ENCODE measurements around the gene SH2D3C. TPM values are rescaled to one million over a fixed set of nuclear protein-coding genes. Genes with fewer than 3 reads are reported as not detected.
A peak's percentile ranks its signal among the peaks of the same experiment; 100 is the strongest.
"Not testable (repeated sequence)": the region's sequence is repeated elsewhere in the genome, so short reads cannot be mapped to it uniquely, and the experiment has no call there.

SH2D3C gene
- total and polyA plus RNA-seq, 4 experiments from 2014 or later: 8.7 to 51.5 (median 46.0) TPM

GRCh38 chr9:127761491-127761956 lies 16.9 kb downstream of the SH2D3C start:
- no peak overlapping the region for H3K4me3 ChIP-seq (ENCODE audit: low read length in 2 of 2)
- peak overlapping the region in 2 of 7 donors; percentile 17 to 53 for H3K27ac Mint-ChIP-seq
- ChIA-PET CTCF (ENCODE audit: partially characterized antibody) (interaction anchor here (1.1 to 1.4 kb wide), 3 partner anchors 21 to 27 kb away, joined by 3 to 4 read pairs (median 4); partner anchors contain the start of gene TOR2A), POLR2A (ENCODE audit: partially characterized antibody) (interaction anchor here (1.0 to 2.7 kb wide), 2 partner anchors 10 to 46 kb away, joined by 3 to 9 read pairs; partner anchors contain the start of gene PTRH1)
- intact Hi-C loops (cut with micrococcal nuclease): no loop called here
- no peak for DNase-seq
- no peaks in the 10 kb centered on the region for H3K9me3 ChIP-seq (ENCODE audit: control insufficient read depth in 1 of 2, low read length in 2 of 2)
- peaks cover 27 to 46% (median 36%) of the 10 kb centered on the region in 4 donors for H3K4me1 Mint-ChIP-seq
- no peaks in the 10 kb centered on the region for H3K9me3 Mint-ChIP-seq
- peaks cover 34 to 52% of the 10 kb centered on the region in 2 donors for H3K36me3 Mint-ChIP-seq
- H3K27me3 ChIP-seq (ENCODE audit: insufficient read depth, low read length): no peaks in the 10 kb centered on the region
- peaks cover 18% of the 10 kb centered on the region for H3K36me3 ChIP-seq (ENCODE audit: insufficient read depth, low read length)
- no peak overlapping the region for H3K27ac ChIP-seq (ENCODE audit: low read depth, low read length)
- H3K4me1 ChIP-seq (ENCODE audit: insufficient read depth, low read length): peaks cover 28% of the 10 kb centered on the region
- H3K4me3 Mint-ChIP-seq: no peak overlapping the region
- no peaks in the 10 kb centered on the region for H3K27me3 Mint-ChIP-seq

GRCh38 chr9:127761061-127761460 lies 17.4 kb downstream of the SH2D3C start:
- H3K36me3 Mint-ChIP-seq: peaks cover 29 to 48% of the 10 kb centered on the region in 2 donors

GRCh38 chr9:127758843-127759242 lies 19.6 kb downstream of the SH2D3C start:
- Histone ChIP-seq H3K36me3 (ENCODE audit: insufficient read depth, low read length) (peaks cover 20% of the 10 kb centered on the region), H3K27ac (ENCODE audit: low read depth, low read length) (peak overlapping the region; percentile 20), H3K9me3 (ENCODE audit: control insufficient read depth in 1 of 2, low read length in 2 of 2) (no peaks in the 10 kb centered on the region), H3K4me3 (ENCODE audit: low read length in 2 of 2) (no peak overlapping the region), H3K4me1 (ENCODE audit: insufficient read depth, low read length) (peaks cover 3% of the 10 kb centered on the region), H3K27me3 (ENCODE audit: insufficient read depth, low read length) (no peaks in the 10 kb centered on the region)
- H3K36me3 Mint-ChIP-seq: peaks cover 21 to 32% of the 10 kb centered on the region in 2 donors
- H3K4me1 Mint-ChIP-seq: peaks cover 10 to 19% (median 15%) of the 10 kb centered on the region in 4 donors
- H3K27ac Mint-ChIP-seq: peak overlapping the region in 6 of 7 donors; percentile 37 to 81 (median 67)
- no peaks in the 10 kb centered on the region for H3K9me3 Mint-ChIP-seq
- ChIA-PET CTCF (ENCODE audit: partially characterized antibody) (interaction anchor here (0.5 kb wide), 1 partner anchor 33 kb away, joined by 3 read pairs; no protein-coding TSS in a partner anchor), POLR2A (ENCODE audit: partially characterized antibody) (interaction anchor here (1.7 to 1.8 kb wide), 2 partner anchors 11 to 12 kb away, joined by 3 to 5 read pairs; no protein-coding TSS in a partner anchor)
- no peaks in the 10 kb centered on the region for H3K27me3 Mint-ChIP-seq
- no peak for DNase-seq
- H3K4me3 Mint-ChIP-seq: no peak overlapping the region
- intact Hi-C loops (cut with micrococcal nuclease): no loop called here

More at GRCh38 chr9:127761061-127761460, 17.4 kb downstream of the SH2D3C start:
- Histone ChIP-seq H3K27ac (ENCODE audit: low read depth, low read length) (no peak overlapping the region), H3K4me1 (ENCODE audit: insufficient read depth, low read length) (peaks cover 23% of the 10 kb centered on the region), H3K36me3 (ENCODE audit: insufficient read depth, low read length) (peaks cover 18% of the 10 kb centered on the region), H3K9me3 (ENCODE audit: control insufficient read depth in 1 of 2, low read length in 2 of 2) (no peaks in the 10 kb centered on the region), H3K27me3 (ENCODE audit: insufficient read depth, low read length) (no peaks in the 10 kb centered on the region), H3K4me3 (ENCODE audit: low read length in 2 of 2) (no peak overlapping the region)
- ChIA-PET CTCF (ENCODE audit: partially characterized antibody) (interaction anchor here (1.1 to 1.4 kb wide), 3 partner anchors 22 to 26 kb away, joined by 3 to 4 read pairs (median 4); partner anchors contain the start of gene TOR2A), POLR2A (ENCODE audit: partially characterized antibody) (interaction anchor here (0.7 to 2.7 kb wide), 3 partner anchors 10 to 46 kb away, joined by 3 to 9 read pairs (median 3); partner anchors contain the start of genes PTRH1 and SH2D3C)
- H3K9me3 Mint-ChIP-seq: no peaks in the 10 kb centered on the region
- no peak for DNase-seq
- H3K4me1 Mint-ChIP-seq: peaks cover 23 to 41% (median 31%) of the 10 kb centered on the region in 4 donors
- no peak overlapping the region for H3K27ac Mint-ChIP-seq
- intact Hi-C loops (cut with micrococcal nuclease): no loop called here
- no peak overlapping the region for H3K4me3 Mint-ChIP-seq
- no peaks in the 10 kb centered on the region for H3K27me3 Mint-ChIP-seq

- H3K36me3 ChIP-seq (ENCODE audit: insufficient read depth, low read length): peaks cover 29% of the 10 kb centered on the region
- H3K4me3 Mint-ChIP-seq; H3K27ac Mint-ChIP-seq; H3K9me3 Mint-ChIP-seq; H3K27ac ChIP-seq (ENCODE audit: low read depth, low read length); H3K9me3 ChIP-seq (ENCODE audit: control insufficient read depth in 1 of 2, low read length in 2 of 2); H3K4me3 ChIP-seq (ENCODE audit: low read length in 2 of 2); H3K4me1 Mint-ChIP-seq; DNase-seq; H3K27me3 Mint-ChIP-seq; intact Hi-C loops (cut with micrococcal nuclease); H3K27me3 ChIP-seq (ENCODE audit: insufficient read depth, low read length); H3K4me1 ChIP-seq (ENCODE audit: insufficient read depth, low read length): not testable (repeated sequence)
- ChIA-PET CTCF (ENCODE audit: partially characterized antibody) (interaction anchor here (1.0 to 1.1 kb wide), 2 partner anchors 14 to 165 kb away, joined by 3 to 5 read pairs; no protein-coding TSS in a partner anchor), POLR2A (ENCODE audit: partially characterized antibody) (interaction anchor here (0.6 to 1.4 kb wide), 6 partner anchors 9 to 1232 kb away, joined by 3 to 7 read pairs (median 4); partner anchors contain the start of gene CDK9)
- H3K36me3 Mint-ChIP-seq: peaks cover 9 to 28% of the 10 kb centered on the region in 2 donors
Measured at GRCh38 chr9:127756776-127757175, 21.7 kb downstream of the SH2D3C start.

GRCh38 chr9:127756233-127756632 lies 22.2 kb downstream of the SH2D3C start:
- ChIA-PET CTCF (ENCODE audit: partially characterized antibody) (interaction anchor here (1.0 to 1.2 kb wide), 3 partner anchors 11 to 165 kb away, joined by 4 to 7 read pairs (median 5); partner anchors contain the start of gene TOR2A), POLR2A (ENCODE audit: partially characterized antibody) (interaction anchor here (0.6 to 1.2 kb wide), 4 partner anchors 9 to 19 kb away, joined by 3 to 7 read pairs (median 3); no protein-coding TSS in a partner anchor)
- Mint-ChIP-seq H3K4me3 (no peak overlapping the region), H3K27ac (no peak overlapping the region), H3K36me3 (peaks cover 9 to 33% of the 10 kb centered on the region in 2 donors), H3K4me1 (peaks cover 4 to 8% (median 6%) of the 10 kb centered on the region in 4 donors), H3K9me3 (no peaks in the 10 kb centered on the region), H3K27me3 (no peaks in the 10 kb centered on the region)
- H3K4me1 ChIP-seq (ENCODE audit: insufficient read depth, low read length): no peaks in the 10 kb centered on the region
- H3K36me3 ChIP-seq (ENCODE audit: insufficient read depth, low read length): peaks cover 31% of the 10 kb centered on the region
- intact Hi-C loops (cut with micrococcal nuclease): no loop called here
- H3K27ac ChIP-seq (ENCODE audit: low read depth, low read length): no peak overlapping the region
- no peak overlapping the region for H3K4me3 ChIP-seq (ENCODE audit: low read length in 2 of 2)
- no peak for DNase-seq
- no peaks in the 10 kb centered on the region for H3K27me3 ChIP-seq (ENCODE audit: insufficient read depth, low read length)
- H3K9me3 ChIP-seq (ENCODE audit: control insufficient read depth in 1 of 2, low read length in 2 of 2): no peaks in the 10 kb centered on the region

GRCh38 chr9:127755061-127756060 lies 23.1 kb downstream of the SH2D3C start:
- Mint-ChIP-seq H3K27ac (no peak overlapping the region), H3K9me3 (no peaks in the 10 kb centered on the region), H3K36me3 (peaks cover 13 to 37% of the 10 kb centered on the region in 2 donors), H3K4me1 (peaks cover 4 to 12% (median 8%) of the 10 kb centered on the region in 4 donors), H3K4me3 (no peak overlapping the region), H3K27me3 (no peaks in the 10 kb centered on the region)
- intact Hi-C loops (cut with micrococcal nuclease): no loop called here
- Histone ChIP-seq H3K9me3 (ENCODE audit: control insufficient read depth in 1 of 2, low read length in 2 of 2) (no peaks in the 10 kb centered on the region), H3K4me1 (ENCODE audit: insufficient read depth, low read length) (no peaks in the 10 kb centered on the region), H3K27ac (ENCODE audit: low read depth, low read length) (no peak overlapping the region), H3K4me3 (ENCODE audit: low read length in 2 of 2) (no peak overlapping the region), H3K27me3 (ENCODE audit: insufficient read depth, low read length) (no peaks in the 10 kb centered on the region), H3K36me3 (ENCODE audit: insufficient read depth, low read length) (peaks cover 40% of the 10 kb centered on the region)
- ChIA-PET POLR2A (ENCODE audit: partially characterized antibody) (interaction anchor here (0.7 to 1.2 kb wide), 4 partner anchors 8 to 18 kb away, joined by 3 to 4 read pairs (median 3); no protein-coding TSS in a partner anchor), CTCF (ENCODE audit: partially characterized antibody) (interaction anchor here (1.1 to 1.2 kb wide), 2 partner anchors 10 to 21 kb away, joined by 4 to 7 read pairs; partner anchors contain the start of gene TOR2A)
- no peak for DNase-seq

Data from CD4-positive, alpha-beta memory T cell (primary cell).